GM12878 (cell line): ENCODE data around the gene CLSTN2.

Source experiments
- ATF3 ChIP-seq: IDR thresholded peaks from 2 replicates; pipeline ENCODE4 v1.6.1; 2011; ENCODE audit warnings: low read depth, mild to moderate bottlenecking, low read length, moderate library complexity, borderline replicate concordance; ENCODE audit errors: extremely low read depth
- CREB1 ChIP-seq: IDR thresholded peaks from 2 replicates; pipeline ENCODE4 v1.6.1; 2012; ENCODE audit warnings: low read depth, mild to moderate bottlenecking, inconsistent platforms
- CTCF ChIP-seq, 3 experiments: IDR thresholded peaks in 2 of 3; conservative IDR thresholded peaks in 1 of 3; 2 replicates each; pipeline ENCODE4 v1.5.1; 2011; ENCODE audit warnings: low read depth in 3 of 3, low read length in 3 of 3, mild to moderate bottlenecking in 3 of 3, control low read depth in 2 of 3, moderate library complexity in 2 of 3, inconsistent platforms in 1 of 3, mixed read lengths in 1 of 3; ENCODE audit not compliant: control insufficient read depth in 2 of 3, insufficient read depth in 1 of 3; ENCODE audit errors: extremely low read depth in 1 of 3
- ELK1 ChIP-seq: IDR thresholded peaks from 2 replicates; pipeline ENCODE4 v1.6.1; 2012; ENCODE audit warnings: low read depth, low read length, improper control_type of control experiment
- NR2F1 ChIP-seq: fragments of 450-650 bp; conservative IDR thresholded peaks from 2 replicates; pipeline ENCODE4 v1.6.1; 2017; ENCODE audit warnings: mild to moderate bottlenecking
- REST ChIP-seq: IDR thresholded peaks from 2 replicates; pipeline ENCODE4 v1.6.1; 2012; ENCODE audit warnings: mild to moderate bottlenecking, low read depth, low read length
- ZBED1 ChIP-seq: IDR thresholded peaks from 2 replicates; pipeline ENCODE4 v1.6.1; 2016; ENCODE audit warnings: borderline replicate concordance

GRCh38 chr3:140447136-140447535, 512.2 kb downstream of the CLSTN2 start:
- TF ChIP-seq CTCF (IDR thresholded peaks at IDR 0.05 in 2 of 3, conservative IDR thresholded peaks at IDR 0.05 in 1 of 3; ENCODE audit: control insufficient read depth in 2 of 3, extremely low read depth in 1 of 3, insufficient read depth in 1 of 3, low read depth in 3 of 3, low read length in 3 of 3) (no peak), ATF3 (no peak), CREB1 (no peak), REST (no peak), ZBED1 (no peak), NR2F1 (no peak), ELK1 (no peak)
